Spleen (tissue), 11 donors: ENCODE data around the gene SMOC2. TPM values are rescaled to one million over a fixed set of nuclear protein-coding genes. Genes with fewer than 3 reads are reported as not detected.
A peak's percentile ranks its signal among the peaks of the same experiment; 100 is the strongest.

ENCODE experiments used
- DNase-seq: peaks from one replicate; pipeline ENCODE4 v3.0.0-alpha.2; 2020
- H3K27ac ChIP-seq, 8 donors: fragments of 200-600 bp; sonication (generic) in 7 of 8; 1 replicate in 4 of 8; 2 replicates in 4 of 8; pipeline versions ENCODE4 v1.5.0 to v1.8.0; 2016 to 2021; ENCODE audit warnings: inconsistent platforms in 4 of 8, mild to moderate bottlenecking in 4 of 8, moderate library complexity in 1 of 8
- H3K27me3 ChIP-seq, 7 donors: fragments of 200-600 bp; sonication (generic) in 6 of 7; replicated peaks in 1 of 7; 1 replicate in 4 of 7; 2 replicates in 3 of 7; pipeline versions ENCODE4 v1.5.0 to v1.8.0; 2016 to 2021; ENCODE audit warnings: inconsistent platforms in 3 of 7, mild to moderate bottlenecking in 1 of 7
- H3K36me3 ChIP-seq, 6 donors: fragments of 200-600 bp; sonication (generic) in 5 of 6; 1 replicate in 4 of 6; 2 replicates in 2 of 6; pipeline versions ENCODE4 v1.5.0 to v1.8.0; 2016 to 2021; ENCODE audit warnings: inconsistent platforms in 2 of 6
- H3K4me1 ChIP-seq, 6 donors: fragments of 200-600 bp; sonication (generic) in 5 of 6; 1 replicate in 3 of 6; 2 replicates in 3 of 6; pipeline versions ENCODE4 v1.5.0 to v1.8.0; 2016 to 2021; ENCODE audit warnings: inconsistent platforms in 3 of 6
- H3K4me3 ChIP-seq, 8 donors: fragments of 200-600 bp; sonication (generic) in 7 of 8; 1 replicate in 4 of 8; 2 replicates in 4 of 8; pipeline versions ENCODE4 v1.5.0 to v1.8.0; 2016 to 2021; ENCODE audit warnings: inconsistent platforms in 4 of 8, mild to moderate bottlenecking in 4 of 8, moderate library complexity in 2 of 8
- H3K9me3 ChIP-seq, 8 donors: fragments of 200-600 bp; sonication (generic) in 7 of 8; 1 replicate in 4 of 8; 2 replicates in 4 of 8; pipeline versions ENCODE4 v1.5.0 to v1.8.0; 2016 to 2021; ENCODE audit warnings: inconsistent platforms in 4 of 8
- CTCF ChIP-seq, 11 experiments: fragments of 200-600 bp in 7 of 11; fragments of 450-650 bp in 4 of 11; sonication (generic) in 4 of 11; IDR thresholded peaks in 8 of 11; conservative IDR thresholded peaks in 3 of 11; 1 replicate in 7 of 11; 2 replicates in 4 of 11; pipeline versions ENCODE4 v1.4.0 to v1.8.0; 2016 to 2021; ENCODE audit warnings: antibody characterized with exemption in 11 of 11, inconsistent platforms in 4 of 11, mild to moderate bottlenecking in 1 of 11
- POLR2A ChIP-seq, 3 donors: fragments of 450-650 bp; IDR thresholded peaks; one replicate each; pipeline ENCODE4 v1.5.1; 2017; ENCODE audit warnings: antibody characterized with exemption in 3 of 3, mild to moderate bottlenecking in 1 of 3
- POLR2AphosphoS5 ChIP-seq, 3 donors: sonication (generic); formaldehyde crosslinking; IDR thresholded peaks; one replicate each; pipeline ENCODE4 v1.5.1; 2017; ENCODE audit warnings: antibody characterized with exemption in 3 of 3
- WGBS, 5 donors: extraction: QIAGEN DNeasy Blood & Tissue Kit in 3 of 5; methylation state at CpG; one replicate each; pipeline versions ENCODE4 v1.1.5 to v1.1.7; 2013 to 2018; 5-methylcytosine and 5-hydroxymethylcytosine counted together
- intact Hi-C: fragments of 100-400 bp; cut with DNase I; formaldehyde crosslinking; loops from one replicate; pipeline ENCODE4 v1.15.0; 2023; ENCODE audit warnings: low total_unique reads
- polyA plus RNA-seq, 3 donors: library from polyadenylated mRNA; stranded (reverse); fragments of 200-250 nt; gene quantifications; one replicate each; pipeline ENCODE4 v1.2.1, GENCODE V29; 2013
- total RNA-seq, 7 donors: library from RNA; depleted of rRNA in 3 of 7; stranded (reverse); fragments of >200 nt in 3 of 7; fragmentation: NEBNext Ultra II Directional in 4 of 7; extraction: Animal tissue kit (Norgen Biotek cat#: 25700) in 4 of 7; gene quantifications; one replicate each; pipeline versions ENCODE4 v1.1.0 to v1.2.1, GENCODE V29; 2016 to 2021
- donor health status: healthy with polysubstance abuse.
- donor health status: DM: no; HTN: no; CAD: no; lungs with moderate emphysema.
- donor health status: DM: no; HTN: no; CAD: no.
- donor health status: Bipolar disorder and iron deficiency.
- donor health status: healthy.
- donor health status: DM: no; HTN: no; CAD: no.
- donor health status: DM: yes; HTN: yes; CAD: no.

The SMOC2 gene
- total and polyA plus RNA-seq, 10 donors = 0.94 to 7.6 (median 1.8) TPM

GRCh38 chr6:168396561-168396960 is 44.4 kb upstream of the SMOC2 start:
- H3K9me3 ChIP-seq = peaks cover 0 to 5% (median 0%) of the 10 kb centered on the region in 8 donors
- H3K27me3 ChIP-seq = no peaks in the 10 kb centered on the region
- no peaks in the 10 kb centered on the region for H3K36me3 ChIP-seq
- 85 to 93% (median 85%) methylated on average over 16 of the region's 16 CpGs for WGBS, 5 donors
- TF ChIP-seq POLR2AphosphoS5 (IDR thresholded peaks at IDR 0.05) (no peak), POLR2A (IDR thresholded peaks at IDR 0.05) (no peak), CTCF (IDR thresholded peaks at IDR 0.05 in 8 of 11, conservative IDR thresholded peaks at IDR 0.05 in 3 of 11) (no peak)
- intact Hi-C loops = no loop called here
- H3K27ac ChIP-seq = no peak overlapping the region
- no peaks in the 10 kb centered on the region for H3K4me1 ChIP-seq
- no peak overlapping the region for H3K4me3 ChIP-seq
- DNase-seq = no peak

GRCh38 chr6:168397012-168397411 is 44.0 kb upstream of the SMOC2 start:
- TF ChIP-seq POLR2AphosphoS5 (IDR thresholded peaks at IDR 0.05) (no peak), POLR2A (IDR thresholded peaks at IDR 0.05) (no peak), CTCF (IDR thresholded peaks at IDR 0.05 in 8 of 11, conservative IDR thresholded peaks at IDR 0.05 in 3 of 11) (no peak)
- no peaks in the 10 kb centered on the region for H3K36me3 ChIP-seq
- intact Hi-C loops = no loop called here
- H3K27me3 ChIP-seq = no peaks in the 10 kb centered on the region
- peak; percentile 31 for DNase-seq
- H3K4me3 ChIP-seq = no peak overlapping the region
- no peak overlapping the region for H3K27ac ChIP-seq
- WGBS, 5 donors = 85 to 89% (median 87%) methylated on average over 10 of the region's 10 CpGs
- H3K4me1 ChIP-seq = no peaks in the 10 kb centered on the region
- peaks cover 0 to 5% (median 0%) of the 10 kb centered on the region in 8 donors for H3K9me3 ChIP-seq

GRCh38 chr6:168400037-168400436 is 40.9 kb upstream of the SMOC2 start:
- intact Hi-C loops = no loop called here

More at GRCh38 chr6:168400037-168400436, 40.9 kb upstream of the SMOC2 start:
- no peak overlapping the region for H3K27ac ChIP-seq
- TF ChIP-seq CTCF (IDR thresholded peaks at IDR 0.05 in 8 of 11, conservative IDR thresholded peaks at IDR 0.05 in 3 of 11) (no peak), POLR2A (IDR thresholded peaks at IDR 0.05) (no peak), POLR2AphosphoS5 (IDR thresholded peaks at IDR 0.05) (no peak)
- no peaks in the 10 kb centered on the region for H3K27me3 ChIP-seq
- 63 to 82% (median 73%) methylated on average over 2 of the region's 2 CpGs for WGBS, 5 donors
- no peak overlapping the region for H3K4me3 ChIP-seq
- no peaks in the 10 kb centered on the region for H3K36me3 ChIP-seq
- H3K4me1 ChIP-seq = no peaks in the 10 kb centered on the region
- peaks cover 0 to 5% (median 0%) of the 10 kb centered on the region in 8 donors for H3K9me3 ChIP-seq
- no peak for DNase-seq
